GM12878 (cell line): ENCODE results near the gene HCK.
"Not testable (repeated sequence)": the region's sequence is repeated elsewhere in the genome, so short reads cannot be mapped to it uniquely, and the experiment has no call there.

Source experiments
- ASH2L ChIP-seq: fragments of 300-600, 200-600 bp; sonication (generic); IDR thresholded peaks from 2 replicates; pipeline ENCODE4 v1.6.1; 2017; ENCODE audit warnings: low read depth, mild to moderate bottlenecking, borderline replicate concordance
- CUX1 ChIP-seq: IDR thresholded peaks from 2 replicates; pipeline ENCODE4 v1.6.1; 2012; ENCODE audit warnings: improper control_type of control experiment, low read depth, low read length; ENCODE audit not compliant: insufficient replicate concordance
- DPF2 ChIP-seq: fragments of 450-650 bp; IDR thresholded peaks from 2 replicates; pipeline ENCODE4 v1.6.1; 2017; ENCODE audit warnings: mild to moderate bottlenecking
- ESRRA ChIP-seq: IDR thresholded peaks from 2 replicates; pipeline ENCODE4 v1.6.1; 2012; ENCODE audit warnings: mild to moderate bottlenecking, low read length, improper control_type of control experiment
- EZH2 ChIP-seq: IDR thresholded peaks from 2 replicates; pipeline ENCODE4 v1.6.1; 2012; ENCODE audit warnings: low read depth, mild to moderate bottlenecking, control low read depth, inconsistent platforms, low read length, borderline replicate concordance; ENCODE audit not compliant: control insufficient read depth
- HCFC1 ChIP-seq: fragments of 150-350 bp; IDR thresholded peaks from 2 replicates; pipeline ENCODE4 v1.6.1; 2014; ENCODE audit warnings: low read length
- JUNB ChIP-seq: IDR thresholded peaks from 2 replicates; pipeline ENCODE4 v1.6.1; 2016; ENCODE audit warnings: antibody characterized with exemption, mild to moderate bottlenecking
- POLR2AphosphoS5 ChIP-seq: IDR thresholded peaks from 2 replicates; pipeline ENCODE4 v1.6.1; 2011; ENCODE audit warnings: mild to moderate bottlenecking, low read length, inconsistent platforms
- RAD21 ChIP-seq: IDR thresholded peaks from 2 replicates; pipeline ENCODE4 v1.6.1; 2011; ENCODE audit warnings: mild to moderate bottlenecking, low read depth, low read length, moderate library complexity; ENCODE audit not compliant: insufficient read depth
- RELA ChIP-seq: fragments of 450-650 bp; IDR thresholded peaks from 2 replicates; pipeline ENCODE4 v1.8.0; 2014; ENCODE audit warnings: borderline replicate concordance; ENCODE audit not compliant: partially characterized antibody
- SP1 ChIP-seq: IDR thresholded peaks from one replicate; pipeline ENCODE4 v1.6.1; 2011; ENCODE audit warnings: low read depth, low read length
- TF ChIP-seq, protein P1 (sequence below), 3 experiments: IDR thresholded peaks in 2 of 3; conservative IDR thresholded peaks in 1 of 3; 2 replicates each; pipeline ENCODE4 v1.5.1; 2011; ENCODE audit warnings: low read depth in 3 of 3, low read length in 3 of 3, mild to moderate bottlenecking in 3 of 3, control low read depth in 2 of 3, moderate library complexity in 2 of 3, inconsistent platforms in 1 of 3, mixed read lengths in 1 of 3; ENCODE audit not compliant: control insufficient read depth in 2 of 3, insufficient read depth in 1 of 3; ENCODE audit errors: extremely low read depth in 1 of 3
- TF ChIP-seq, protein P2 (sequence below): IDR thresholded peaks from 2 replicates; pipeline ENCODE4 v1.6.1; 2012; ENCODE audit warnings: low read depth, low read length, improper control_type of control experiment

- TF ChIP-seq DPF2, RAD21, RELA, ESRRA, EZH2, CUX1, JUNB, POLR2AphosphoS5, HCFC1, SP1, ASH2L: not testable (repeated sequence)
- TF ChIP-seq, protein P1, sequence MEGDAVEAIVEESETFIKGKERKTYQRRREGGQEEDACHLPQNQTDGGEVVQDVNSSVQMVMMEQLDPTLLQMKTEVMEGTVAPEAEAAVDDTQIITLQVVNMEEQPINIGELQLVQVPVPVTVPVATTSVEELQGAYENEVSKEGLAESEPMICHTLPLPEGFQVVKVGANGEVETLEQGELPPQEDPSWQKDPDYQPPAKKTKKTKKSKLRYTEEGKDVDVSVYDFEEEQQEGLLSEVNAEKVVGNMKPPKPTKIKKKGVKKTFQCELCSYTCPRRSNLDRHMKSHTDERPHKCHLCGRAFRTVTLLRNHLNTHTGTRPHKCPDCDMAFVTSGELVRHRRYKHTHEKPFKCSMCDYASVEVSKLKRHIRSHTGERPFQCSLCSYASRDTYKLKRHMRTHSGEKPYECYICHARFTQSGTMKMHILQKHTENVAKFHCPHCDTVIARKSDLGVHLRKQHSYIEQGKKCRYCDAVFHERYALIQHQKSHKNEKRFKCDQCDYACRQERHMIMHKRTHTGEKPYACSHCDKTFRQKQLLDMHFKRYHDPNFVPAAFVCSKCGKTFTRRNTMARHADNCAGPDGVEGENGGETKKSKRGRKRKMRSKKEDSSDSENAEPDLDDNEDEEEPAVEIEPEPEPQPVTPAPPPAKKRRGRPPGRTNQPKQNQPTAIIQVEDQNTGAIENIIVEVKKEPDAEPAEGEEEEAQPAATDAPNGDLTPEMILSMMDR (IDR thresholded peaks at IDR 0.05 in 2 of 3, conservative IDR thresholded peaks at IDR 0.05 in 1 of 3; ENCODE audit: control insufficient read depth in 2 of 3, extremely low read depth in 1 of 3, insufficient read depth in 1 of 3, low read depth in 3 of 3, low read length in 3 of 3), result not testable (repeated sequence)
- TF ChIP-seq, protein P2, sequence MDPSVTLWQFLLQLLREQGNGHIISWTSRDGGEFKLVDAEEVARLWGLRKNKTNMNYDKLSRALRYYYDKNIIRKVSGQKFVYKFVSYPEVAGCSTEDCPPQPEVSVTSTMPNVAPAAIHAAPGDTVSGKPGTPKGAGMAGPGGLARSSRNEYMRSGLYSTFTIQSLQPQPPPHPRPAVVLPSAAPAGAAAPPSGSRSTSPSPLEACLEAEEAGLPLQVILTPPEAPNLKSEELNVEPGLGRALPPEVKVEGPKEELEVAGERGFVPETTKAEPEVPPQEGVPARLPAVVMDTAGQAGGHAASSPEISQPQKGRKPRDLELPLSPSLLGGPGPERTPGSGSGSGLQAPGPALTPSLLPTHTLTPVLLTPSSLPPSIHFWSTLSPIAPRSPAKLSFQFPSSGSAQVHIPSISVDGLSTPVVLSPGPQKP, result not testable (repeated sequence)
These were observed 64.8 kb downstream of the HCK start for GRCh38 chr20:32116796-32117195.
